Dermis microvascular lymphatic vessel endothelial cell (primary cell): ENCODE results near the gene MYH13. TPM values are rescaled to one million over a fixed set of nuclear protein-coding genes. Genes with fewer than 3 reads are reported as not detected.

Experiments
- DNase-seq, 2 donors: peaks; one replicate each; pipeline versions ENCODE4 v3.0.0 to v3.0.0-alpha.2; 2010; ENCODE audit warnings: low read depth in 2 of 2
- total RNA-seq: library from RNA; depleted of rRNA; stranded (reverse); fragments of >200 nt; gene quantifications from 2 replicates; pipeline ENCODE4 v1.2.1, GENCODE V29; 2014

The MYH13 gene
- total RNA-seq, result not detected in 2 replicates

DNA sequence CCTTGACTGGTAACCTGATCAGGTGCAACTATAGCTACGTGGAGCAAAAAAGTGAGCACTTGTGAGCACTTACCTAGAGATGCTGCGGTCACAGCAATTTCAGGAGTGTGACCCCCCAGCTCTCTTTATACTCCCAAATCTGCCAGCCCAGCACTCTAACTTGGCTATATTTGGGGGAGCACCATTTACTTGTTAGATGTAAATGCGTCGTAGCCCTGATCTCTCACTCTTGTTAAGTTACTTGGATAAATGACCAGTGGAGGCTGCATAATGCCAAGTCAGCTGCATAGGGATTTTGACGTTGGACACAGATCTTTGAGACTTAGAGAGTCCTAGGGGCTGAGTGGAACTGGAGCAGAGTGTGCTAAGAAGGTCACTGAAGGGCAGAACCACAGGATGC is at the start of gene MYH13:
MYH13 (minus strand) TSS at position 101 of the 400 bp plus-strand sequence. CDS start 8,476 bp downstream, outside the sequence.
- no peak for DNase-seq

DNA sequence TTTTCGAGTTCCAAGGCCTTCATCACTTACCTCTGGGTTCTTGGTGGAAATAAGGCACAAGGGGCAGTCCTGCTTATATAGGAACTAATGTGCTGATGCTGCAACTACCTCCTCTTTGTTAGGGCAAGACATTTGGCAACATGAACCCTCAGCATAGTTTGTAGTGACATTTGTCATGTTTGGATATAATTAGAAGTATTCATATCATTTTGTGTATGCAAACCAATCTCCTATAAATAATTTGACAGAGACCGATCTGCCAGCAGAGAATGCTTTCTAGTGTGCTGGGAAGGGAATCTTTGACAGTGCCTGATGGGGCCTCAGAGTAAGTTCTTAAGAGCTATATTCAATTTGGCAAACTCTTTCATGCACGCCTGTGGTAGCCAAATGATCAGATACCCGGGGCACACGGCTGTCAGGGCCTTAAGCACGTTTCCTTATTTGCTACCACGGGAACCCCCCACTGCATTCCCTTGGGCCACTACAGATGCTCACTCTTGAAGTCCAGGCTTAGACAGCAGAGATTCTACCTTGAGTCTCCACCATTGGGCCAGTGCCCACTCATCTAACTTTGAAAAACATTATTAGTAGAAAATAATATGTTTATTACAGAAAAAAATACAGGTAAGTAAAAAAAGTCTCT is 49.2 kb upstream of the MYH13 start, which contains the start of gene MYH8:
MYH8 (minus strand) TSS at position 51 of the 643 bp plus-strand sequence. CDS start 1,723 bp downstream, outside the sequence.
- no peak for DNase-seq

DNA sequence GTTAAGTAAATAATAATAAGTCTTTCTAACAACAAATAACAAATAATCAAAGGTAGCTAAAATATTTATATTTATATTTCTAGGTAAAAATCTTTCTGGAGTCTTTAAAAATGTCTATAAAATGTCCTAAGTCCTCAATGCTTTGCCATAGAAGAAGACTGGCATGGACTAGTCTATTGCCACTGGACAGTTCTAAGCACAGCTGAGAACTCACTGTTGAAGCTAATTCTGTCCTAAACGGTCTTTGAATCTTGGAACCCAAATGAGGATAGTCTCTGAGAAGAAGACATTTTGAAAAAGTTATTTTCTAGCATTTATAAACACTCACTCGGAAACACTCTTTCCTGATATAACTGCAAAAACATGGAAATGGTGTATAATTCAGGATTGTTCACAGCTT is 48.4 kb upstream of the MYH13 start:
- DNase-seq, result no peak

DNA sequence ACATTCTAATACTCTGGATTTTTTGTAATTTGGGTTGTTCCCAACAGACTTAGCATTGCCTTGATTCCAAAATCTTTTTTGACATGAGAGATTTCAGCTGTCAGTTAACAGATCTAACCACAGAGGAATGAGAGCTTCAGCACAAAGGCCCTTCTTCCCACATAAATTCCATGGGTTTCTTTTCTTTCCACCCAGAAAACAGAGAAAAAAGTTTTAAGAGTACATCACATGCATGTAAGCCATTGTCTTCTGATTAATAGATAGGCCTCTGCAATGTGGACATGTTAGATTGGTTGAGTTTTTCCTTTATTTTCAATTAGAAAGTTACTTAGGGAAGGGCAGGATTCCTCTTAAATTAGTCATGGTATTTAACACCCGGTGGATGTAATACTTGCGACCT is 48.0 kb upstream of the MYH13 start:
- DNase-seq, result no peak

DNA sequence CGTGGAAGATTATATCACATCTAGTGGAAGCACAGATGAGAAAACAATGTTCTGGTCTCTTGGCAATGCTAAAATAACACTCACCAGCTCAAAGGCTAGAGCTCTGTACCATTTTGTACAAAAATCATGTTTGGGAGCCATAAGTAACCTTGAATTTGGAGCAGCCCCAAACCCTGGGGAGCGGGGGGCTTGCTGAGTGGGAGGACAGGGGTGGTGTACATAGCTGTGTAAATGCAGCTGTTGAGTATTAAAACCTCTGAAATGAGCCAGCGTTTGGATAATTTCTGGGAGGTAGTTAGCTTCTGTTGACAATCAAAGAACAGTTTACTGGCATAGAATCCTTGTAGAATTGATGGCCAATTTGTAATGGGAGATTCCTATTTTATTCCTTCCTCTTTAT is 44.6 kb upstream of the MYH13 start:
- no peak for DNase-seq

DNA sequence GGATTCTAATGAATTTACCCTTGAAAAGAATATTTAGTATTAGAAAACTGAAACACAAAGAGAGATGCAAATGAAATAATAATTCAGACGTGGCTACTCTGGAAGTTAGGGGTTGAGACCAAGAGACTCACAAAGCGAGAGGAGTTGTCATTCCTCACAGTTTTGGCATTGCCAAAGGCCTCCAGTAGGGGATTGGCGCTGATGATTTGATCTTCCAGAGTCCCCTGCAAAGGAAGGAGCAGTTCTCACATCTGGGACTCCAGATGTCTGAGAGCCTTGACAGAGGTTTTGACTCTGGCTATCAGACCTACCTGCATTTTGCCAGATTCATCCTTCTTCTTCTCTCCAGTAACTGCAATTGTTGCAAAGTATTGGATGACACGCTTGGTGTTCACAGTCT is 42.4 kb upstream of the MYH13 start:
- DNase-seq, result no peak

DNA sequence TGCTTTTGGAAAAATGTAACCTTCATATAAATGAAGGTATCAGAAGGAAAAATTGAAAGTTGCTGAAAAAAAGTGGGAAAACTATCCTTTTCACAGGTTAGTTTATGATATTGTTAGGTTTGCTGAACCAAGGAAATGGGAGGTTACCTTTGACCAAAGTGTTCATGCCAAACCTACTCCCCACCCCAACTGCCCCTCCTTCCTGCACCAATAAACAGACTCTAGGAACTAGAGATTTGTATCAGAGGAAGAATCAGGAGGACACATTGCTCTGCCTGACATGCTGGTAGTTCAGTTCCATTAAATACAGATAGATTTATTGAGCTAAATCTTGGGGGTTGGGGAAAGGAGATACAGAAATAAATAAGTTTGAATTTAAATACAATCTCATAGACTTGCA is 30.8 kb upstream of the MYH13 start:
- DNase-seq, result no peak

DNA sequence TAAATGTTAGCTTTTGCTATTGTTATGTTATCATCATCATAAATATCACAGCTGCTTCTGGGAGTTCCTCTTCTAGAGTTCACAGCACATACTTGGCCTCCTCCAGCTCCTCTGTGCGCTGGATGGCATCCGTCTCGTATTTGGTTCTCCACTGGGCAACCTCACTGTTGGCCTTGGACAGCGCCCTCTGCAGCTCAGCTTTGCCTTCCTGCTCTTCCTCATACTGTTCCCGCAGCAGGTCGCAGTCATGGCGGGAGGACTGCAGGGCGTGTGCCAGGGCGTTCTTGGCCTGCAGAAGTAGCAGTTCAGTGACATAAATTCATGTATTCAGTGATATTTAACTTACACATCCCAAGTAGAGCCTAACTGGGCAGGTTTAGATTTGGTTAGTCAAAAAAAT is 25.5 kb upstream of the MYH13 start:
- DNase-seq, result no peak

DNA sequence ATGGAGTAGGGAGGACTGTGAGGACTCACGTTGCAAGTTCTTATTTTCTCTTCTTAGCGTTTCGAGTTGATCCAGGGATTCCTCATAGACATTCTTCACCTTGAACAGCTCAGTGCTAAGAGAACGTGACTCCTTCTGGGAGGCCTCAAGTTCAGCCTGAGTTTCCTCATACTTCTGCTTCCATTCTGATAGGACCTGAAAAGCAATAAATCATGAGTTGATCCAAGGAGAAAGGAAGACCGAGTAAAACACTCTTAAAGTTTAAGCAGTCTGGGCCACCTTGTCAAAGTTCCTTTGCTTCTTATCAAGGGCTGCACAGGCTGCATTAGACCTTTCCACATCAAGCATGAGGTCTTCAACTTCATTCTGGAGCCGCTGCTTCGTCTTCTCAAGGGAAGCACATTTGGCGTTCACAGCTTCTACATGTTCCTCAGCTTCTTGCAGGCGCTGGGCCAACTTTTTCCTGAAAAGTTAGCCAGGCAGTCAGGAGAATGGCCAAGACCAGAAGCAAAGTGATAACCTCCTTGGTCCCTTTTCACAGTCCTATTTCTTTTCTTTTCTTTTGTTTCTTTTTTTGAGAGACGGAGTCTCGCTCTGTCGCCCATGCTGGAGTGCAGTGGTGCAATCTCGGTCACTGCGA is 23.8 kb upstream of the MYH13 start:
- no peak for DNase-seq

DNA sequence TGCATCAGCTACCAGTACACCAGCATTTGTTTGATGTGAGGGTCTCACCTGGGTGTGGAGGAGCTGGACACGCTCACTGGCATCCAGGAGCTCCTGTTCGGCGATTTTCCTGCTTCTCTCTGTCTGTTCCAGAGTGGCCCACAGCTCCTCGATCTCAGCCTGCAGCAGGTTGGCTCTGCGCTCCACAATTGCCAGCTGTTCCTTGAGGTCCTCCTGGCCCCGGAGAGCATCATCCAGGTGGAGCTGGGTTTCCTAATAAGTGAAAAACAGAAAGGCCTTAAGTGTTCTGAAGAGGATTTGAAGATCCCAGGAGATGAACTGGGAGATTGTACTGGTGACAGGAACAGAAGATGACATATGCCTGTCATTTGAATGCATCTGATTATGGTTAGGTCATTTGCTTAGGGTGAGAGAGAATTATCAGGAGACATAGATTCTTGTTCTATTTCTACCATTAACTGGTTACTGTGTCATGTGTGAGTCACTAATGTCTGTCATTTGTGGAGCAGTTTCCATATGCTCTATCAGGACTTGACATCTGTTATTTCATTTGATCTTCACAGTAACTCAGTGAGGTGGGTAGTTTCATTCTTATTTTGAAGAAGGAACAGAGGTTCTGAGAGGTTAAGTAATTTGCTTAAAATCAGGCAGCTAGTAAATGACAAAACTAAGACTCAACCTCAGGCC is 21.5 kb upstream of the MYH13 start:
- no peak for DNase-seq

DNA sequence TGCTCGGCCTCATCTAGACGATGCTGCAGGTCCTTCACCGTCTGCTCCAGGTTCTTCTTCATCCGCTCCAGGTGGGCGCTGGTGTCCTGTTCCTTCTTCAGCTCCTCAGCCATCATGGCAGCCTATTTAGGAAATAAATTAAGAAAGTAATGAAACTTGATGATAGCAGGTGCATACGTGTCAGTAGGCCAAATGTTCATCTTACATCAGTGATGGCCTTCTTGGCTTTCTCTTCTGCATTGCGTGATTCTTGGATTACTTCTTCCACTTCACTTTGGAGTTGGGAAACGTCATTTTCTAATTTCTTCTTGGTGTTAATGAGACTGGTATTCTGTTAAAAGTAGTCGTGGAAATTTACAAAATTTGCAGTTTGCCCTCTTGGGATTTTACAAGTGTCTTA is 20.1 kb upstream of the MYH13 start:
- DNase-seq, result no peak

DNA sequence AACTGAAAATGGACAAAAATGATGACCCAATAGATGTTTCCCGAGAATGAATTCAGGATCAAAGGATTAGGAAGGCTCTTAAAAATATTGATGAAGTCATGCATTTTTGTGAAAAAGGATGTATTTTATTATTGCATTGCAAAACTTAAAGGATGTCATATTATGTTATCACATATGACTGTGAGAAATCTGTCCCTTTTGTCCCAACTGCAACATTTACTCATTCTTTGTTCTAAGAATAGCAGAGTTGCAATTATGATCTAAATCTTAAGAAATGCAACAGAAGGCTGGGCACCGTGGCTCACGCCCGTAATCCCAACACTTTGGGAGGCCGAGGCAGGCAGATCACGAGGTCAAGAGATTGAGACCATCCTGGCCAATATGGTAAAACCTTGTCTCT is 13.1 kb upstream of the MYH13 start:
- no peak for DNase-seq

DNA sequence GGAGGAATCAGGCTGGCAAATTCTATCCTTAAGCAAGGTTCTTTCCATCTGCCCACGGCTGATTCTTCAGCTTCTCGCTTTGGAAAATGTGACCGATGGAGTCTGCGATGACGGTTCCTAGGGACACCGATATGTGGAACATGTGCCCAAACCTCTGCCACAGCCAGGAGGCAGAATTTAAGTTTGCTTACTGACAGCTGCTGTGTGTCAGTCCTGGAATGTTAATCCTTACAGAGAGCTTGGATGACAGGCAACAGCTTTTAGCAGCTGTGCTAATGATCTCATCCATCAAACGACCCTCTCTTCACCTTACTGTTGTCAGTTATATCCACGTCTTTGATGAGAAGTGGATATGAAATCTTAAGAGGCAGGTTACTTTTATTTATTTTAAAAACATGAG is 11.4 kb upstream of the MYH13 start:
- no peak for DNase-seq

DNA sequence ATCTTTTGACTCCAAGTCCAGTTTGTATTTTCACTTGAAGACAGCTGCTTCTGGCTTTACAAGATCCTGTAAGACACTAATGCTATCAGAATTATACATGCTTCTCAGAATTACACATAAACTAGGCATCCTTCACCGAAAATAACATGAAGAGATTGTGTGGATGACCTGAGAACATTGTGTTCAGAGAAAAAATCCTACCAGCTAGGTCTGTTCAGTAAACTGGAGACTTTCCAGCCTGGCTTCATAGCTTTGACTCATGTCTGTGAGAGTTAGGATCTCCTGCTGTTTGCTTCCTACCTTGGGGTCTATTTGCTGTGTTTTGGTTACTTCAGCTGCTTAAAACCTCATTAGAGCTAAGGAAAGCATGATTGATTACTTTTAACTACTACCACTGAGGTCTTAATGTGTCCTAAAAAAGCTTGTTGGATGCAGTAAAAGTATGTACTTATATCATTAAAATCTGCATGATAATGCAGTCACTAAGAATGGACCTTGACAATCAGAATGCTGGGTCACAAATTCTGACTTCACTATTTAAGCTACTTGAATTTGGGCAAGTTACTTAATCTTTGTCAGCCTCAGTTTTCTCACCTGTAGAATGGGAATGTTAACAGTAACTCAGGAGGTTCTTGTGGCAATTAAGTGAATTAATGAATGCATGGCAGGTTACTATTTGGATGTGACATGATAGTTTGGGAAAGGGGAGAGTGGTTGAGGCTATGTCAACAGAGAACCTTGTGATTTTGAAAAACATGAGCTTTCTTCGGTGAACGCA is 8.0 kb upstream of the MYH13 start:
- no peak for DNase-seq

DNA sequence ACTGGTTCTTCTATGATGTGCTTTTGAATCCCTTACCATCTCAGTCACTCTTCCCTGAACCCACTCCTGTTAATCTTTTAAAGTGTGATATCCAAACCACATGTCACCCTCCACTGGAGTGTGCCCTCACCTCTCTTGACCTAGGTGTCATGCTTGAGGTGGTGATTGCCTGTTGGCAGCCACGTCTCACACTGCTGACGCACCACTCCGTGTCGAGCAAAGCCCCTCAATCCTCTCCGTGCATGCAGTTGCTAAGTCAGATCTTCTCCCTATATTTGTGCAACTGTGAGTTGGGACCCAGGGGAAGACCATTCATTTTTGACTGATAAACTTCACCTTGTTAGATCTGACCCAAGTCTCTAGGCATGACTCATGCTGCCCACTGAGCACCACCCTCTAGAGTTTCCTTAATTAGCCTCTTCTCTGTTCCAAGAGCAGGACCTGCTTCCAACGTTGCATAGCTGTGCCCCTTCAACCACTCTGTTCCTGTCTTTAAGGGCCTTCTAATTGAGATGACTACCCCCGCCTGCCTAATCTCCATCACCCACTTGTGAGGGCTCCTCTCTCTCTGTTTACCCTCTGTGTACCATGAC is 2.7 kb downstream of the MYH13 start:
- no peak for DNase-seq

DNA sequence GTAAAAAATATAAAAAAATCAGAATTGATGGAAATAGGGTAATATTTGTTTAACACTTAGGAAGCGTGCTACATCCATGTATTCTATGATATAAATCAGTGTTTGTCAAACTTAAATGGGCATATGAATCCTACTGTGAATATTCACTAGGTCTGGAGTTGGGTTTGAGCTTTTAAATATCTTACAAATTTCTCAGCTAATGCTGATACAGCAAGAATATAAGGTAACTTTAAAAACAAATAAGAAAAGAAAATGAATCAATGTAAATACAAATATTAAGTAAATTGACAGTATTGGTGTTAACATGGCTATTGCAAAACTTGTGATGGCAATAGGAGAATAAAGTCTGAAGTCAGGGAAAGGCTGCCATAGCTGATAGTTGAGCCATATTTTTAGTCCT is 3.6 kb downstream of the MYH13 start:
- DNase-seq, result no peak

DNA sequence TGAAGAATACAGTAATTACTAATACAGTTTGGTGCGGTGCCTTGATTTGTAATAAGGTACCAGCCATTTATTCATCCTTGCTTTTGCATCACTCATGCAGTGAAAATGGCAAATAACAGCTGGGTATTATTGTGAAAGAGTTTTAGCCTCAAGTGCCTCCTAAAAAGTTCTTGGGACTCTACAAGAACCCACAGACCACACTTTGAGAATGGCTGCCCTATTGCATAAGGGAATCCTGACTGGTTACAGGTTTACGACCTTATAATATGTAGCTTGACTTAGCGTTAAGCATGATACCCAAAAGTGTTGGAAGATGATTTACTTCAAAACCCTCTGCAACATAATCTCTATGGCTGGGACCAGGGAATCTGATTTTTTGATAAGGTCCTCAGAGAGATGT is 4.2 kb downstream of the MYH13 start:
- no peak for DNase-seq

DNA sequence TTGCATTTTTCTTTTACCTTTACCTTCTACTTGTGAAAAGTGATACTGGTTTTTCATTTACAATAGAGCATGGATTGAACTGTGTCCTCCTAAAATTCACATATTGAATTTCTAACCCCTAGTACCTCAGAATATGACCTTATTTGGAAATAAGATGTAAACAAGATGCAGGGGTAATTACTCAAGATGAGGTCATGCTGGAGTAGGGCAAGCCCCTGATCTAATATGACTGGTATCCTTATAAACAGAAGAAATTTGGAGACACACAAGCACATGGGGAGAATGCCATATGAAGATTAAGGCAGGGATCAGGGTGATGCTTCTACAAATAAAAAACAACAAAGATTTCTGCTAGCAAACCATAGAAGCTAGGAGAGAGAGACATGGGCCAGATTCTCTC is 12.2 kb downstream of the MYH13 start:
- no peak for DNase-seq

DNA sequence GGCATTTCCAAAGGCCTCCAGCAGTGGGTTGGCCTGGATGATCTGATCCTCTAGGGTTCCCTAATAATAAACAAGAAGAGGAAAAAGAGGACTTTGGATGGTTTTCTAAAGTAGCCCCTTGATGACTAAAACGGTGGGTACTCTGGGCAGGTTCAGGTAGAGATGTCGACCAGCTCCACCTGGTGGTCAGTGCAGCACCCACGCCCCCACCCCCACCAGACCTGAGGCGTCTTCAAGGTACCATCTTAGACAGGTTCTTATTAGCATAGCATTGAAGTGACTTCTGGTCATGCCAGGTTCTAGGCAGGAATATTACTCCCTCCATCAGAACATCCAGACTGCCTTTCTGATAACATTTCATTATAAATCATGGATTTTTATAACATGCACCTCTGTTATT is 15.0 kb downstream of the MYH13 start:
- DNase-seq, result no peak

DNA sequence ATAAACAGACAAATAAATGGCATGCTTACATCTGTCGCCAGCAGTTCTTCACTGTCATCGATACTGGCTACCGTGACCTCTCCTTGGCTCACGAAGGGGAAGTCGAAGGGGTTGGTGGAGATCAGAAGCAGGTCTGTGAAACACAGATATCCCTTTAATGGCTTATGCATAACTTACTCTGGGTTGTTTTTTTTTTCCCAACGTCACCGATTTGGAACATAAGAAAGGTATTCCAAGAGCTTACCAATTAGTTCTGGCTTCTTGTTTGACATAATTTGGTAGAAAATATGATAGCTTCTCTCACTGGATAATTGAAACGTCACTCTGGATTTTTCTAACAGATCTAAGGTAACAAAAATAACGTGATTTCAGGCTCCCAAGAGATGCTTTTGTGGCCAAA is 18.2 kb downstream of the MYH13 start:
- no peak for DNase-seq

DNA sequence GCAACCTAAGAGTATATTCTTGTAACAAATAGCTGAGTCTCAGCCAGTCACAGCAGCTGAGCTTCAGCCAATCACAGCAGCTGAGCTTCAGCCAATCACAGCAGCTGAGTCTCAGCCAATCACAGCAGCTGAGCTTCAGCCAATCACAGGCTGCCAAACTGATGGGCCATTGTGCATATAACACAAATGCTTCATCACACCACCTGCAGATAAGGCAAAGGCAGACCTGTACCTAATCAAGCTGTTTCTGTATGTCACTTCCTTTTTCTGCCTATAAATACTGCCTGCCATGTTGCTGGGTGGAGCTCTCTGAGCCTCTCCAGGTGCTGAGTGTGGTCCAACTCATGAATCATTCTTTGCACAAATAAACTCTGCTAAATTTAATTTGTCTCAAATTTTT is 19.9 kb downstream of the MYH13 start:
- DNase-seq, result no peak

DNA sequence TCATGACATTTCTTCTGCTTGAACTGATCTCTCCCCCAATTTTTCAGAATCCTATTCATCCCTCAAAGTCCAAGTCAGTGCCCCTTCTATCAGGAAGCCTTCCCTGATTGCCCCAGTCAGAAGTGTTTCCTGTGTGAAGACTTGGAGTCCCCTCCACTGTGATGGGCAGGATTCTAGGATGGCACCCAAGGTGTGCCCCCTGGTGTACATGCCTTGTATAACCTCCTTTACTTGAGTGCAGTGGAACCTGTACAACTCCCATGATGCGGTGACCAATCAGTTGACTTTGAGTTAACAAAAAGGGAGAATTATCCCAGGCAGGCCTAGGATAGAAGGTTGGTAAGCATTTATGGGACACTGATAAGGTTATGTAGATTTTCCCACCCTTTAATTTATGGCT is 23.4 kb downstream of the MYH13 start:
- peak in 1 of 2 donors; percentile 9 for DNase-seq
